NCI-H1417 treated with DMSO at 0.1 percent for 48 hours (cell line): Measurements from ENCODE around the gene EYA4.
A peak's percentile ranks its signal among the peaks of the same experiment; 100 is the strongest.

Experiments
- DNase-seq: peaks from one replicate; lab custom pipeline; 2025; lab: John Stamatoyannopoulos, UW

The EYA4 gene

GRCh38 chr6:133404151-133404550 lies 163.0 kb downstream of the EYA4 start:
- no peak for DNase-seq

DNA sequence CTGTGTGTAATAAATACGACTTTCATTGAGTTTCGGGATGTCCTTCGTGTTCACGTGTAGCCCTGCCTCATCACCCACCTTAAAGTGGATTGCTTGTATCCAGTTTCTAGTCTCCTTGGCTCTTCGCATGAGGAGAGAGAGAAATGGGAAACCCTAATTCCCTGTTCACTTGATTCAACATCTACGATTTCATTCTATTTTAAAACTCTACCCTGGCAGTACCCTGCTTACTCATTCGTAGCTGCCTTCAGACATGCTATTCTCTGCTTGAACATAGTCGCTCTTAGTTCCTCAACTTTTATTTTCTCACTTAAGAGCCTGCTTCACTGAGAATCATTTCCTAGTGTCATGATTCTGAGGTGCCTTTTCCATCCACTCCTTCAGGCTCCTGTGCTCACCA lies 163.6 kb downstream of the EYA4 start:
- DNase-seq, result no peak

GRCh38 chr6:133407320-133408100 lies 166.4 kb downstream of the EYA4 start:
- DNase-seq, result no peak

- no peak for DNase-seq
These were observed 167.0 kb downstream of the EYA4 start for GRCh38 chr6:133408132-133408531.

DNA sequence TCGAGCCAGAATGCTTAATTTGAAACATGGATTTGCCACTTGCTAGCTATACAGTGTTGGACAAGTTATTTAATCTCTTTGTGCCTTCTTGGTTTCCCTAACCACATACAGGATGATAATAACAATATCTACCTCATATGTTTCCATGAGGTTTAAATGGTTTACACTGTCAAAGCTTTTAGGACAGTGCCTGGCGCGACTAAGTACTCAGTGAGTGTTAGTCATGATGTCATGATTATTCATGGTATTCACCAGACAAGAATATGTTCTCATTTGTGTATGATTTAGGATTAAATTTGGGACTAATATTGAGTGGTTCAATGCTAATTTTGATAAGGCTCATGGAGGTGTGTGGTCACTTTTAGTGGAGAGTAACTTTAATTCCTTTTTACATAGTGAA lies 167.4 kb downstream of the EYA4 start:
- no peak for DNase-seq

DNA sequence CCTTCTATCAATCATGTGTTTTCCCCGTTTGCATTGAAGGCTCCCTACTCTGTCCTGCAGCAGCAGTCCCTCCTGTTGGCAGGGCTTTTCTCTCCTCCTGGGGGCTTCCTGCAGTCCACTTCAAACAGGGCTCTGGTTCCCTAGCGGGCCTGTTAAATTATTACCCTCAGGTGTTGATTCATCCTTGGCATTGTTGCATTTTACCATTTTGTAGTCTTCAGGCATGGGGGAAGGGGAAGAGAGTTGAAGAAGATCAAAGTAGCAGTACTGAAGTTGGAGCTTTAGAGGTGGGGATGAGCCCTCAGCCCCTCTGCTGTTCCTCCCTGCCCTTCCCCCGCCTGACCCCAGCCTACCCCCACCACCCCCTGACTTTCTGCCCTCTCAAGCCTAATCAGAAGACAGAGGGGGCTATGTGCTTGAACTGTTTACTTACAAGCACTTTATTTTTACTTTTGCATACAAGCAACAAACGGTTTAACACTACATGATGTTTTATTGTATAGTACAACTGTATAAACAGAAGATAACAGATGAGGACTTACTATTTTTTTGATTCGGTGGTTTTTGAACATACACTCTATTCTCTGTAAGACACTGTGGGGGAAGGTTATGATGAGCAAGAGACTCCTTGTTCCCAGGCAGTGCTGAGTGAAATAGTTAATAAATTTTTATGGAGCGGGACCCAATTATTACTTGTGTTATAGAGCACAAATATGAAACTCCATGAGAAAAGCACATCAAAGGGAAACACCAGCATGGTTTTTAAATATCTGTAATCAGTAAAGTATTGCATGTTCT lies 169.7 kb downstream of the EYA4 start:
- DNase-seq, result no peak

GRCh38 chr6:133411757-133412156 lies 170.6 kb downstream of the EYA4 start:
- DNase-seq, result no peak

DNA sequence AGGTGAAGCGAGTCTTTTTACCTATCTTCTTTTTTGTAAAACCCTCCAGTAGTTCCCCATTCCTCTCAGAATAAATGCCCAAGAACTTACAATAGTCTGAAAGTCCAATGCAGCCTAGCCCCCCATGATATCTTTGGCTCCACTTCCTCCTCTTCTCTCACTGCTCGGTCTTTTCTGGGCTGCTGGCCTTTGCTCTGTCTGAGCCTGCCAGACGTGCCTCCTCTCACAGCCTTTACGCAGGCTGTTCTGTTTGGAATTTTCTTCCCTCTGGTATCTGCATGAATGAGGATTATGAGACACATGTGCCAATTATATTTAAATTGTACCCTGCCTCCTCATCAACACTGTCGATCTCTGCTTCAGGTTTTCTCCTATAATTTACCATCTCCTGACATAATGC lies 174.1 kb downstream of the EYA4 start:
- no peak for DNase-seq

DNA sequence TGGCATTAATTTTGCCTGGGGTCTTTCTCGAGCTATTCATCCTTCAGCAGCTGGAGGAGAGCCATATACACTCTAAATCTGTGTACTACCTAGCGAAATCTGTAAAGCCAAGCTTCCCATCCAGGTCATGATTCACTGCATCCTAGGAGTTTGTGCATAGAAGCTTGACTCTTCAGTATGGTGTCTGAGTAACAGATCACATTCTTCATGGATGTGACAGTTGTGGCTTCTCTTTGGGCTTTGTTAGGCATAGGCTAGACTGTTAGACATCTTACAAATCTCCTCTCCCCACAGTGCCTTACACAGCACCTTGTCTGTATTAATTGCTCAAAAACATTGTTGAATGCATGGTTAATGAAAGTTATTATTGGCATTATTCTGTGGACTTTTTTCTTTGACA lies 177.0 kb downstream of the EYA4 start:
- no peak for DNase-seq

- no peak for DNase-seq
These were observed 182.1 kb downstream of the EYA4 start for GRCh38 chr6:133423242-133423641.

DNA sequence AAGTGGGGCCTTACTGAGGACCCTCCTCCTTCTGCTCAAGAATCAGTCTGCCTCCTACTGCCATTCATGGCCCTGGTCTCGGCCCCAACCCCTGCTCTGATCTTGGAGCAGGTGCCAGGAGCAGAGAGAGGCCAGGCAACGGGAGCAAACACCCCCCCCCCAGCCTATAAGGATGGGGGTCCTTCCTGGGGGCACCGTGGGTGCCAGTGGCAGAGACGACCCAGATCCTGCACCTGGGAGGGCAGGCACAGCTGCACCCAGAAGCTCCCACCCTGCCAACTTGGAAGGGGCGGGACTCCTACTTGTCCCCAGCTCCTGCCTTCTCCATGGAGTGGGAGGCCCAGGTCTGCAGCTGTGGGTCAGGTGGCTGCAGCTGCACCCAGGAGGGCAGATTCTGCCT lies 183.2 kb downstream of the EYA4 start:
- DNase-seq, result no peak

DNA sequence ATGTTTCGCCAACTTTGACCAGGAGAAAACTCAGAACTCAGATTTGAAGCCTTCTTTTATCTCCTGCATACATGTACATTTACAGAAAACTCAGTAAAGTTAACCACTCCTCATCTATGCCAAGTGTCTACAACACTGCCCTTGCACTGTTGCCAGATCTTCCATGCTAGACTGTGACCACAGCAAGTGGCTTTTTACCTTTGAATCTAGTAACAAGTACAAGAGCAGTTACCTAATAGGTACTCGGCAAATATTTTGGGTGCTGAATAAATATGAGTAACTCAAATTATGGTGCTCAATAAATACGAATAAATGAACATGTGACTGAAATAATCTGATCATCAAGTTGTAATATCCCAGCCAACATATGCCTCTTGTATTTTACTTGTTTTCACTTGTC lies 184.9 kb downstream of the EYA4 start:
- no peak for DNase-seq

- no peak for DNase-seq
These were observed 187.1 kb downstream of the EYA4 start for GRCh38 chr6:133428295-133428694.

DNA sequence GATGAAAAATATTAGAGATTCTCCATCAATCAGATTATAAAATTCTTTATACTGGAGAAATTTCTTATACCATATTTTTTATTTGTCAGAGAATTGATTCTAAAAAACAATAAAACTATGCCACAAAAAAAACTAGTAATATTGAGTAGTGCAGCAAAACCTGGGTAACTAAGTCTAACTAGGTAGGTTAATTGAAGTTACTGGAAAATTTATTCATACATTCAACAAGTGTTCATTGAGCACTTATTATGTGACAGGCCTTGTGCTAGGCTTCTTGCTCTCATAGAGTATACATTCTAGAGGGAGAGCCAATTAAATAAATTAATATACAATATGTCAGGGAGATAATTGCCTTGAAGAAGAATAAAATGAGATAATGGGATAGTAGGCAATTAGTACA lies 189.4 kb downstream of the EYA4 start:
- no peak for DNase-seq

DNA sequence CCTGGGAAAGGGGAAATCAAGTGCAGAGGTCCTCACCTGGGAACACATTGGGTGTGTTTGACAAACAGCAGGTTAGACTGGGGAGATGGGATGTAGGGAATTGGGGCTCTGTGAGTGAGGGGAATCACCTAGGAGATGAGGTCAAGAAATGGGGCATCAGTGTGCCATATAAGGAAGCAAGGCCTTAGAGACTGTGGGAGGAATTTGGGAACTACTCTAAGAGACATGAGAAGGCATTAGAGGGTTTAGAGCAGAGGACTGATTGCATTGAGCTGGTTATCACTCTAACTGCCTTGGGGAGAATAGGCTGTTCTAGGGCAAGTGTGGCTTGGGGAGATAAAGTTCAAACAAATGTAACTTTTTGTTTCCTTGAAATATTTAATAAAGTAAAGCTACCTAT lies 189.9 kb downstream of the EYA4 start:
- DNase-seq, result no peak

GRCh38 chr6:133432021-133432989 lies 191.1 kb downstream of the EYA4 start:
- peak; percentile 22 for DNase-seq

DNA sequence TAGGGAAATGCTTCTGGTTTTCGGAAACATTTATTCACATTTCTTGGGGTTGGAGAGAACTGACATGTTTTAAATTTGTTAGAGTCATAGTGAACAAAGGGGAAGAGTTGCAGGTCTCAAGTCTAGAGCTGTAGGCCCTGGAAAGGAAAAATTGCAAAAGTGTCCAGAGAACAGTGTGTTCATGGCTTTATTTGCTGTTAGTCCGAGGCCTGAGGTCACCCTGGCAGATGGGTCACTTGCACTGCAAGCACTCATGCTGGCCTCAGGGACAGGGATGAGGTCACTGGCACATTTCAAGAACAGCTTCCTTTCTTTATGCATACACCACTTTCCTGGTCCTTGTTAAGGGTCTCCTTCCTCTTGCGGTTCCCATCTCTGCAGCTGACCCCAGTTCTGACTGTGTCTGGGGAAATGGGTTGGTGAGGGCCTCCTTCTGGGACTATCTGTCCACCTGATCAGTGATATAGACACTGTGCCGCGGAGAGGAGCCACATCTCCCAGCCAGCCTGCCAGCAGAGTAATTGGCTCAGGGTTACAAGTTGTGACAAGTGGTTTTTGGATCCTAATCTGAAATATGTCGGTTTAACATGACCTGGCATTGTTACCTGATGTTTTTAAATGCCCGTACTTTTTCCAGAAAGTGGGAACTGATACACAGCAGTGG lies 194.0 kb downstream of the EYA4 start:
- no peak for DNase-seq

GRCh38 chr6:133436652-133437051 lies 195.5 kb downstream of the EYA4 start:
- DNase-seq, result no peak

- no peak for DNase-seq
These were observed 200.3 kb downstream of the EYA4 start for GRCh38 chr6:133441491-133441890.

- no peak for DNase-seq
These were observed 205.6 kb downstream of the EYA4 start for GRCh38 chr6:133446789-133447188.

DNA sequence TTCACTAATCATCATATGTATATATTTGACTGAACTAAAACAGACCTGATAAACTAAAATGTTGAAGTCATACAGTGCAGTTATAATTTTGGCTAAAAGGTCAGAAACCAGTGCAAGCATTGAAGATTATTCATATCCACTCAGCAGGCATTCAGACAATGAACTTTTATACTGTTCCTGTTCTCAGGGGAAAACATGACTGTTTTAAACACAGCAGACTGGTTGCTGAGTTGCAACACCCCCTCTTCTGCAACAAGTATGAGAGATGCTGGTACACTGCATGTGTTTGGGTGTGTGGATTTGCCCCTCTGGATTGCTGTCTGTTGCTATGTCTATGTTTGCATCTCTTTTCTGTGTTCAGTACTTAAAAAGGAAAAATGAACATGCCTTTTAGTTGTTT lies 206.8 kb downstream of the EYA4 start:
- DNase-seq, result no peak

- DNase-seq, result no peak
These were observed 215.3 kb downstream of the EYA4 start for GRCh38 chr6:133456439-133456838.
